ENCODE measurements around the gene KCNG4. TPM values are rescaled to one million over a fixed set of nuclear protein-coding genes. Genes with fewer than 3 reads are reported as not detected.

KCNG4 gene
- total RNA-seq, 2 donors from 2014 or later, result not detected

DNA sequence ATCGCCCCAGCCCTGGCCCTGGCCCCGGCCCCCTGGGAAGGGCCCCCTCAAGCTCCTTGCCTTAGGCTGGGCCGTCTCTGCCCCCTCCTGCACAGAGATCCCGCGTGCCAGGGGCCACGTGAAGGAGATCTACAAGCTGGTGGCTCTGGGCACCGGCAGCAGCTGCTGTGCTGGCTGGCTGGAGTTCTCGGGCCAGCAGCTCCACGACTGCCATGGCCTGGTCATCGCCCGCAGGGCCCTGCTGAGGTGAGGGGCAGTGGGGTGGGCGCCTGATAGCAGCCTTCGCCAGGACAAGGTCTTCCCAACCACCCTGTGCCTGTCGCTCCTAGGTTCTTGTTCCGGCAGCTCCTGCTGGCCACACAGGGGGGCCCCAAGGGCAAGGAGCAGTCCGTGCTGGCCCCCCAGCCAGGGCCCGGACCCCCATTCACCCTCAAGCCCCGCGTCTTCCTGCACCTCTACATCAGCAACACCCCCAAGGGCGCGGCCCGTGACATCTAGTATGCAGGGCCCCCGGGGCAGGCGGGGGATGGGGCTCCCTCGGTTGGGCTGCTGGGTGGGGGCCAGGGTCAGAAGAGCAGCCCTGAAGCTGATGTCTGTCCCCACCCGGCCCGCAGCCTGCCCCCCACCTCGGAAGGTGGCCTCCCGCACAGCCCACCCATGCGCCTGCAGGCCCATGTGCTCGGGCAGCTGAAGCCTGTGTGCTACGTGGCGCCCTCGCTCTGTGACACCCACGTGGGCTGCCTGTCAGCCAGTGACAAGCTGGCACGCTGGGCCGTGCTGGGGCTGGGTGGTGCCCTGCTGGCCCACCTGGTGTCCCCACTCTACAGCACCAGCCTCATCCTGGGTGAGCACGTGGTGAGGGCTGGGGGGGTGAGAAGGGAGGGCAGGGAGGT is 44.4 kb downstream of the KCNG4 start:
- no peaks in the 10 kb centered on the region for H3K27me3 ChIP-seq (replicated peaks; ENCODE audit: insufficient read depth)
- no peak overlapping the region for H3K4me3 ChIP-seq
- no peak for TF ChIP-seq POLR2A (IDR thresholded peaks at IDR 0.05)
- TF ChIP-seq POLR2AphosphoS5 (IDR thresholded peaks at IDR 0.05), result no peak
- TF ChIP-seq, protein P1, sequence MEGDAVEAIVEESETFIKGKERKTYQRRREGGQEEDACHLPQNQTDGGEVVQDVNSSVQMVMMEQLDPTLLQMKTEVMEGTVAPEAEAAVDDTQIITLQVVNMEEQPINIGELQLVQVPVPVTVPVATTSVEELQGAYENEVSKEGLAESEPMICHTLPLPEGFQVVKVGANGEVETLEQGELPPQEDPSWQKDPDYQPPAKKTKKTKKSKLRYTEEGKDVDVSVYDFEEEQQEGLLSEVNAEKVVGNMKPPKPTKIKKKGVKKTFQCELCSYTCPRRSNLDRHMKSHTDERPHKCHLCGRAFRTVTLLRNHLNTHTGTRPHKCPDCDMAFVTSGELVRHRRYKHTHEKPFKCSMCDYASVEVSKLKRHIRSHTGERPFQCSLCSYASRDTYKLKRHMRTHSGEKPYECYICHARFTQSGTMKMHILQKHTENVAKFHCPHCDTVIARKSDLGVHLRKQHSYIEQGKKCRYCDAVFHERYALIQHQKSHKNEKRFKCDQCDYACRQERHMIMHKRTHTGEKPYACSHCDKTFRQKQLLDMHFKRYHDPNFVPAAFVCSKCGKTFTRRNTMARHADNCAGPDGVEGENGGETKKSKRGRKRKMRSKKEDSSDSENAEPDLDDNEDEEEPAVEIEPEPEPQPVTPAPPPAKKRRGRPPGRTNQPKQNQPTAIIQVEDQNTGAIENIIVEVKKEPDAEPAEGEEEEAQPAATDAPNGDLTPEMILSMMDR (IDR thresholded peaks at IDR 0.05), result no peak
- WGBS, result 72% methylated on average over 34 of the region's 38 CpGs
- DNase-seq (ENCODE audit: low spot score), result no peak
- no peaks in the 10 kb centered on the region for H3K9me3 ChIP-seq
- no peak overlapping the region for H3K27ac ChIP-seq
- intact Hi-C loops (cut with DNase I), result no loop called here
- H3K4me1 ChIP-seq (replicated peaks), result no peaks in the 10 kb centered on the region
- H3K36me3 ChIP-seq, result no peaks in the 10 kb centered on the region

DNA sequence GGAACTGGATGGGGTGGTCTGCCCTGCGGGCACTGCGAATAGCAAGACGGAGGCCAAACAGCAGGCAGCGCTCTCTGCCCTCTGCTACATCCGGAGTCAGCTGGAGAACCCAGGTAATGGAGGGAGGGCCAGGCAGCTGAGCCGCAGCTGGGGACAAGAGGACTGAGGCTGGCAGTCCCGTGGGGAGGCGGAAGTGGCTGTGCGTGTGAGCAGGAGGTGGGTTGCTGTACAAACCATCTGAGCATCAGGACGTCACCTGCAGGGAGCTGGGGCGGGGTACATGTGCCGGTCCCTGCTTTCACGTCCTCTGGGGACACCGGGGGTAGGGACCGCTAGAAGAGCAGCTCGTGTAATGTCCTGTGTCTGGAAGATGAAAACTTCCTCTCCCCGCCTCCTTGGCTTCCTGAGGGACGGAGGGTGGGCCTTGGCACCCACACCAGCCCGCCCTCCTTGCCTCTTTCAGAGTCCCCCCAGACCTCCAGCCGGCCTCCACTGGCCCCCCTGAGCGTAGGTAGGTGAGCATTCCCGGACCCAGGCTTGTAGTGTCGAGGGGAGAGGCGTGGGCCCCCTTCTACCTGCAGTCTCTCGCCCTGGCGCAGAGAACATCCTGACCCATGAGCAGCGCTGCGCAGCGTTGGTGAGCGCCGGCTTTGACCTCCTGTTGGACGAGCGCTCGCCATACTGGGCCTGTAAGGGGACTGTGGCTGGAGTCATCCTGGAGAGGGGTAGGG is 45.2 kb downstream of the KCNG4 start:
- no peaks in the 10 kb centered on the region for H3K4me1 ChIP-seq (replicated peaks)
- intact Hi-C loops (cut with DNase I), result no loop called here
- no peaks in the 10 kb centered on the region for H3K9me3 ChIP-seq
- H3K4me3 ChIP-seq, result no peak overlapping the region
- DNase-seq (ENCODE audit: low spot score), result no peak
- 71% methylated on average over 34 of the region's 34 CpGs for WGBS
- no peaks in the 10 kb centered on the region for H3K27me3 ChIP-seq (replicated peaks; ENCODE audit: insufficient read depth)
- no peaks in the 10 kb centered on the region for H3K36me3 ChIP-seq
- H3K27ac ChIP-seq, result no peak overlapping the region
- TF ChIP-seq POLR2A (IDR thresholded peaks at IDR 0.05) (no peak), POLR2AphosphoS5 (IDR thresholded peaks at IDR 0.05) (no peak)
- TF ChIP-seq, protein P1 (IDR thresholded peaks at IDR 0.05), result no peak

DNA sequence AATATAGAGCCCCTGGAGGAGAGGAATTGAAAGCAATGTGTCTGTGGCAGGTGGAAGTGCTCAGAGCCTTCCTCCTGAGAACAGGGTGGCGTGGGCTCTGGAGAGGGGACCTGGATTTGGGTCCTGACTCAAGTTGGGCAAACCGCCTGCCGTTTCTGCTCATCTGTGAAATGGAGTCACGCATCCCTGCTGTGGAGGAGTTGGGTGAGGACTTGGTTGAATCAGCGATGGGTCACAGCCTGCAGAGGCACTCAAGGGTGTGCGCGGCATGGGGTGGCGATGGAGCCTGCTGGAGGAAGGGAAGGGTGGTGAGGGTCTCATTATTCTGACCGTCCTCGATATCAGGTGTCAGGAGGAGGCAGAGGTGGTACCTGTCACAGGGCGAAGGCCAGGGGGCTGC is 45.8 kb downstream of the KCNG4 start:
- 92% methylated on average over 11 of the region's 11 CpGs for WGBS
- no peak overlapping the region for H3K4me3 ChIP-seq
- no peaks in the 10 kb centered on the region for H3K36me3 ChIP-seq
- DNase-seq (ENCODE audit: low spot score), result no peak
- TF ChIP-seq, protein P1 (IDR thresholded peaks at IDR 0.05), result no peak
- no peak for TF ChIP-seq POLR2A (IDR thresholded peaks at IDR 0.05)
- no peak for TF ChIP-seq POLR2AphosphoS5 (IDR thresholded peaks at IDR 0.05)
- intact Hi-C loops (cut with DNase I), result no loop called here
- no peaks in the 10 kb centered on the region for H3K27me3 ChIP-seq (replicated peaks; ENCODE audit: insufficient read depth)
- no peak overlapping the region for H3K27ac ChIP-seq
- no peaks in the 10 kb centered on the region for H3K9me3 ChIP-seq
- H3K4me1 ChIP-seq (replicated peaks), result no peaks in the 10 kb centered on the region

DNA sequence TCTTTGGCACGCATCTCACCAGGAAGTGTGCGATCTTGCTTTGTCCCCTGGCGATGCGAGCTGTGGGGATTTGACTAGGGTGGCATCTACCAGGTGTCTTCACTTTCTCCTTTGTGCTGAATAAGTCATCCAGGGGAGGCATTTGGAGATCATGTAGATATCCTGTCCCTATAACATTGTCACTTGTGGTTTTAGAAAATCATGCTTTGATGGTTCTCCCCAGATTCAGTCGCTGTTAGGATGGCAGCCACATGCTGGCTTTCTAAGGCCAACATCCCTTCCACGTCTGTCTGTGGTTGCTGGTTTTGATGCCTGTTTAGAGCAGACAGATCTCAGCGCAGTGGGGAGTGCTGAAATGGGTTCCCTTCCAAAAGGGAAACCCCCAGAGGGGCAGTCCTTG is 46.3 kb downstream of the KCNG4 start:
- no peaks in the 10 kb centered on the region for H3K27me3 ChIP-seq (replicated peaks; ENCODE audit: insufficient read depth)
- no peak for TF ChIP-seq POLR2A (IDR thresholded peaks at IDR 0.05)
- TF ChIP-seq, protein P1 (IDR thresholded peaks at IDR 0.05), result no peak
- TF ChIP-seq POLR2AphosphoS5 (IDR thresholded peaks at IDR 0.05), result no peak
- intact Hi-C loops (cut with DNase I), result no loop called here
- no peak for DNase-seq (ENCODE audit: low spot score)
- H3K9me3 ChIP-seq, result no peaks in the 10 kb centered on the region
- H3K27ac ChIP-seq, result no peak overlapping the region
- no peaks in the 10 kb centered on the region for H3K36me3 ChIP-seq
- 80% methylated on average over 7 of the region's 7 CpGs for WGBS
- no peak overlapping the region for H3K4me3 ChIP-seq
- no peaks in the 10 kb centered on the region for H3K4me1 ChIP-seq (replicated peaks)
